ENCODE measurements around the gene ELOF1. TPM values are rescaled to one million over a fixed set of nuclear protein-coding genes. Genes with fewer than 3 reads are reported as not detected.

ELOF1 gene
- total and polyA plus RNA-seq, 2 of the 13 experiments (the other 11 are each of a cell fraction or from before 2014, with no cell fraction given) = 14.5 to 43.2 TPM

DNA sequence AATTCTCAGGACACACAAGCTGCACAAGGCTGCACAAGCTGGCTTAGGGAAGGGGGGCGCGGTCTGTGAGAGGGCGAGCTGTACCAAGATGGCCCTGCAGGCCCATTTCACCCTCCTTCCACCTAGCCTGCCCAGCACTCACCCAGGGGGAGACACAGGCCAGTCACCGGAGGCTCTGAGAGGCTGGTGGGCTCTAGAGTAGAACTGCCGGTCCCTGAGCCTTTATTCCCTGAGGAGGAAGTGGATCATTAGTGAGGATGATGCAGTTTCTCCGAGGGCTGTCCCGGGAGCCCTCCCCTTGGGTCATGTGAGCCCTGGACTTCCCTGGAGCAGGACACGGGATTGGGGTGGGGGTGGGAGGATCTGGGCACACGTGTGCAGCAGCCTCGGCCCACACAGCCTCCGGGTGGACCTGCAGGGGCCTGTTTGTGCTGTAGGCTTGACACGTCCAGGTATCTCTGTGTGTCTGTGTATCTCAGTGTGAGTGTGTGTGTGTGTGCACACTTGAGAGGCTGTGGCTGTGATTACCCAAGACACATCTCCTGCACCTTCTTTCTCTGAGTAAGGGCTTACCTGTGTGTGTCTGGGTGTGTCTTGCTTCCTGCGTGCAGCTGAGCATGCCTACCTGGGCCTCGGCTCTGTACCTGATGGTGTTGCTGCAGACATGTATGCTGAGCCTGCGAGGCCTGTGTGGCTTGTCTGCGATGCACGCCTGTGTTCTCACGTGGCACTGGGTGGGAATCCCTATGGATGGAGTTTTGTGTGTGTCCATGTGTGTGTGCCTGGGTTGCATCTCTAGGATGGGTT lies 18.6 kb upstream of the ELOF1 start, which contains the start of gene ACP5 (continued):
- TF ChIP-seq, protein P1, sequence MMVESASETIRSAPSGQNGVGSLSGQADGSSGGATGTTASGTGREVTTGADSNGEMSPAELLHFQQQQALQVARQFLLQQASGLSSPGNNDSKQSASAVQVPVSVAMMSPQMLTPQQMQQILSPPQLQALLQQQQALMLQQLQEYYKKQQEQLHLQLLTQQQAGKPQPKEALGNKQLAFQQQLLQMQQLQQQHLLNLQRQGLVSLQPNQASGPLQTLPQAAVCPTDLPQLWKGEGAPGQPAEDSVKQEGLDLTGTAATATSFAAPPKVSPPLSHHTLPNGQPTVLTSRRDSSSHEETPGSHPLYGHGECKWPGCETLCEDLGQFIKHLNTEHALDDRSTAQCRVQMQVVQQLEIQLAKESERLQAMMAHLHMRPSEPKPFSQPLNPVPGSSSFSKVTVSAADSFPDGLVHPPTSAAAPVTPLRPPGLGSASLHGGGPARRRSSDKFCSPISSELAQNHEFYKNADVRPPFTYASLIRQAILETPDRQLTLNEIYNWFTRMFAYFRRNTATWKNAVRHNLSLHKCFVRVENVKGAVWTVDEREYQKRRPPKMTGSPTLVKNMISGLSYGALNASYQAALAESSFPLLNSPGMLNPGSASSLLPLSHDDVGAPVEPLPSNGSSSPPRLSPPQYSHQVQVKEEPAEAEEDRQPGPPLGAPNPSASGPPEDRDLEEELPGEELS (CRISPR knock-in tag; IDR thresholded peaks at IDR 0.05) = 0 out of 2 replicates have a peak, but pooled peaks have one; percentile 14
- TF ChIP-seq DBP (CRISPR knock-in tag; IDR thresholded peaks at IDR 0.05; ENCODE audit: not compliant biosample characterization) (no peak), PLRG1 (conservative IDR thresholded peaks at IDR 0.05) (no peak), MYC (CRISPR knock-in tag; IDR thresholded peaks at IDR 0.05; ENCODE audit: borderline replicate concordance) (0 out of 2 replicates have a peak, but pooled peaks have one; percentile 24), EHMT2 (IDR thresholded peaks at IDR 0.05; ENCODE audit: borderline replicate concordance, low read depth, low read length) (no peak), ZMAT3 (CRISPR knock-in tag; conservative IDR thresholded peaks at IDR 0.05) (no peak), MAX (IDR thresholded peaks at IDR 0.05) (peak; percentile 51; the same call in 1 of the 2 replicates), KLF16 (CRISPR knock-in tag; IDR thresholded peaks at IDR 0.05) (no peak), KLF6 (CRISPR knock-in tag; IDR thresholded peaks at IDR 0.05) (no peak), ZNF558 (CRISPR knock-in tag; IDR thresholded peaks at IDR 0.05; ENCODE audit: borderline replicate concordance) (0 out of 2 replicates have a peak, but pooled peaks have one; percentile 34), E2F2 (CRISPR knock-in tag; IDR thresholded peaks at IDR 0.05; ENCODE audit: borderline replicate concordance) (no peak), ZIK1 (CRISPR knock-in tag; IDR thresholded peaks at IDR 0.05; ENCODE audit: borderline replicate concordance, low read depth) (no peak), PHF20 (CRISPR knock-in tag; IDR thresholded peaks at IDR 0.05) (0 out of 2 replicates have a peak, but pooled peaks have one; percentile 24), PAX8 (CRISPR knock-in tag; IDR thresholded peaks at IDR 0.05; ENCODE audit: borderline replicate concordance) (no peak), ZSCAN30 (CRISPR knock-in tag; IDR thresholded peaks at IDR 0.05) (no peak), TAF1 (CRISPR knock-in tag; IDR thresholded peaks at IDR 0.05) (no peak), ZNF354B (CRISPR knock-in tag; IDR thresholded peaks at IDR 0.05) (no peak)
- TF ChIP-seq, protein P2, sequence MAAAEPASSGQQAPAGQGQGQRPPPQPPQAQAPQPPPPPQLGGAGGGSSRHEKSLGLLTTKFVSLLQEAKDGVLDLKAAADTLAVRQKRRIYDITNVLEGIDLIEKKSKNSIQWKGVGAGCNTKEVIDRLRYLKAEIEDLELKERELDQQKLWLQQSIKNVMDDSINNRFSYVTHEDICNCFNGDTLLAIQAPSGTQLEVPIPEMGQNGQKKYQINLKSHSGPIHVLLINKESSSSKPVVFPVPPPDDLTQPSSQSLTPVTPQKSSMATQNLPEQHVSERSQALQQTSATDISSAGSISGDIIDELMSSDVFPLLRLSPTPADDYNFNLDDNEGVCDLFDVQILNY (CRISPR knock-in tag; conservative IDR thresholded peaks at IDR 0.05) = no peak
